Kidney (tissue), 14 donors: Measurements from ENCODE around the gene PRXL2B. TPM values are rescaled to one million over a fixed set of nuclear protein-coding genes. Genes with fewer than 3 reads are reported as not detected.
A peak's percentile ranks its signal among the peaks of the same experiment; 100 is the strongest.

Experiments used
- DNase-seq, 5 donors: peaks; one replicate each; pipeline ENCODE4 v3.0.0-alpha.2; 2013 to 2020
- FAIRE-seq: peaks from 2 replicates; lab custom pipeline; 2012; peaks lifted over from hg19 to GRCh38; lab: Jason Lieb, UNC
- H3K27ac ChIP-seq, 2 donors: one replicate each; pipeline ENCODE4 v1.7.0; 2013; ENCODE audit warnings: low read depth in 2 of 2, low read length in 2 of 2, inconsistent platforms in 1 of 2
- H3K27me3 ChIP-seq: one replicate; pipeline ENCODE4 v1.7.1; 2013; ENCODE audit warnings: low read length, inconsistent platforms; ENCODE audit not compliant: control insufficient read depth, insufficient read depth
- H3K36me3 ChIP-seq, 3 donors: one replicate each; pipeline versions ENCODE4 v1.7.0 to v1.7.1; 2013; ENCODE audit warnings: low read length in 3 of 3, control low read depth in 1 of 3, inconsistent platforms in 1 of 3; ENCODE audit not compliant: insufficient read depth in 3 of 3, control insufficient read depth in 2 of 3
- H3K4me1 ChIP-seq, 3 donors: one replicate each; pipeline versions ENCODE4 v1.7.0 to v1.7.1; 2013; ENCODE audit warnings: low read length in 3 of 3, inconsistent platforms in 1 of 3, low read depth in 1 of 3; ENCODE audit not compliant: control insufficient read depth in 2 of 3, insufficient read depth in 2 of 3
- H3K4me3 ChIP-seq, 3 donors: one replicate each; pipeline versions ENCODE4 v1.7.0 to v1.8.1; 2013; ENCODE audit warnings: low read length in 3 of 3, control low read depth in 1 of 3, inconsistent platforms in 1 of 3
- H3K9ac ChIP-seq, 3 donors: one replicate each; pipeline versions ENCODE4 v1.7.0 to v1.7.1; 2013; ENCODE audit warnings: low read length in 3 of 3, control low read depth in 1 of 3, inconsistent platforms in 1 of 3
- H3K9me3 ChIP-seq, 3 donors: one replicate each; pipeline versions ENCODE4 v1.7.0 to v1.7.1; 2013; ENCODE audit warnings: low read length in 3 of 3, control low read depth in 1 of 3, inconsistent platforms in 1 of 3; ENCODE audit not compliant: control insufficient read depth in 2 of 3, insufficient read depth in 1 of 3
- CTCF ChIP-seq: IDR thresholded peaks from 3 replicates; pipeline ENCODE4 v1.5.1; 2012; ENCODE audit warnings: mild to moderate bottlenecking, moderate library complexity, borderline replicate concordance; ENCODE audit not compliant: insufficient read depth; ENCODE audit errors: extremely low read depth
- intact Hi-C: fragments of 100-400 bp; cut with DNase I; formaldehyde crosslinking; loops from one replicate; pipeline ENCODE4 v1.11.1; 2022
- polyA plus RNA-seq: library from polyadenylated mRNA; stranded (reverse); fragments of 350-450 nt; fragmentation: Illumina TruSeq; extraction: RNeasy Lipid Tissue Mini Kit (QIAGEN cat#74804); gene quantifications from one replicate; pipeline ENCODE4 v1.2.3, GENCODE V29; 2014; ENCODE audit warnings: low read depth, low replicate concordance; ENCODE audit not compliant: insufficient read depth
- total RNA-seq: library from RNA; stranded (reverse); fragmentation: NEBNext Ultra II Directional; extraction: Animal tissue kit (Norgen Biotek cat#: 25700); gene quantifications from one replicate; pipeline ENCODE4 v1.2.1, GENCODE V29; 2021
- donor health status: control.
- donor health status: control.
- donor health status: control.
- donor health status: control.
- donor health status: control.
- donor health status: DM: yes; HTN: yes; CAD: no.
- donor health status: Normal renal cell carcinoma (clear cell type).

The PRXL2B gene
- total and polyA plus RNA-seq, 2 donors from 2014 or later = 25.6 to 39.5 TPM

- DNase-seq = no peak
- H3K36me3 ChIP-seq = no peaks in the 10 kb centered on the region
These were observed 10.2 kb downstream of the PRXL2B start for GRCh38 chr1:2596530-2597333.

GRCh38 chr1:2597441-2598328 lies 11.1 kb downstream of the PRXL2B start:
- FAIRE-seq = no peak
- Histone ChIP-seq H3K4me1 (peaks cover 0 to 4% (median 0%) of the 10 kb centered on the region in 3 donors), H3K36me3 (no peaks in the 10 kb centered on the region), H3K27ac (no peak overlapping the region), H3K4me3 (no peak overlapping the region), H3K9me3 (no peaks in the 10 kb centered on the region), H3K9ac (no peak overlapping the region), H3K27me3 (no peaks in the 10 kb centered on the region)
- intact Hi-C loops = no loop called here
- peak in 1 of 5 donors; percentile 67 for DNase-seq
- no peak for TF ChIP-seq CTCF

More at GRCh38 chr1:2596530-2597333, 10.2 kb downstream of the PRXL2B start:
- no peak for FAIRE-seq
- no peaks in the 10 kb centered on the region for H3K9me3 ChIP-seq
- H3K27ac ChIP-seq = no peak overlapping the region
- H3K27me3 ChIP-seq = no peaks in the 10 kb centered on the region
- H3K4me3 ChIP-seq = no peak overlapping the region
- no peak overlapping the region for H3K9ac ChIP-seq
- no peak for TF ChIP-seq CTCF
- H3K4me1 ChIP-seq = peaks cover 0 to 4% (median 0%) of the 10 kb centered on the region in 3 donors
- intact Hi-C loops = no loop called here

- intact Hi-C loops = no loop called here
- no peak overlapping the region for H3K4me3 ChIP-seq
- no peak overlapping the region for H3K9ac ChIP-seq
- no peak overlapping the region for H3K27ac ChIP-seq
- TF ChIP-seq CTCF = no peak
- no peaks in the 10 kb centered on the region for H3K27me3 ChIP-seq
- DNase-seq = peak in 1 of 5 donors; percentile 53
- H3K36me3 ChIP-seq = no peaks in the 10 kb centered on the region
- FAIRE-seq = no peak
- no peaks in the 10 kb centered on the region for H3K9me3 ChIP-seq
- H3K4me1 ChIP-seq = peaks cover 0 to 4% (median 0%) of the 10 kb centered on the region in 3 donors
These were observed 11.9 kb downstream of the PRXL2B start for GRCh38 chr1:2598329-2598931.
